A549 (cell line): ENCODE results near the gene ADARB1.

Source experiments
- MYC ChIP-seq: IDR thresholded peaks from 2 replicates; pipeline ENCODE4 v1.6.1; 2012; ENCODE audit warnings: mild to moderate bottlenecking, inconsistent platforms, low read length, improper control_type of control experiment, borderline replicate concordance
- RAD21 ChIP-seq, 2 experiments: fragments of >200 bp in 1 of 2; sonication (Bioruptor Twin) in 1 of 2; formaldehyde crosslinking in 1 of 2; IDR thresholded peaks in 1 of 2; conservative IDR thresholded peaks in 1 of 2; 2 replicates in 1 of 2; 3 replicates in 1 of 2; pipeline ENCODE4 v1.6.1; 2012 to 2018; ENCODE audit warnings: inconsistent platforms in 1 of 2
- REST ChIP-seq: fragments of 200-600 bp; sonication (generic); IDR thresholded peaks from 2 replicates; pipeline ENCODE4 v1.6.1; 2016; ENCODE audit warnings: antibody characterized with exemption, mild to moderate bottlenecking, moderate library complexity
- RFX5 ChIP-seq: fragments of 450-650 bp; IDR thresholded peaks from 2 replicates; pipeline ENCODE4 v1.7.1; 2014; ENCODE audit warnings: antibody characterized with exemption, mild to moderate bottlenecking, moderate library complexity
- TF ChIP-seq, protein P1 (sequence below): fragments of >200 bp; sonication (Bioruptor Twin); formaldehyde crosslinking; IDR thresholded peaks from 3 replicates; pipeline ENCODE4 v1.5.1; 2016

DNA sequence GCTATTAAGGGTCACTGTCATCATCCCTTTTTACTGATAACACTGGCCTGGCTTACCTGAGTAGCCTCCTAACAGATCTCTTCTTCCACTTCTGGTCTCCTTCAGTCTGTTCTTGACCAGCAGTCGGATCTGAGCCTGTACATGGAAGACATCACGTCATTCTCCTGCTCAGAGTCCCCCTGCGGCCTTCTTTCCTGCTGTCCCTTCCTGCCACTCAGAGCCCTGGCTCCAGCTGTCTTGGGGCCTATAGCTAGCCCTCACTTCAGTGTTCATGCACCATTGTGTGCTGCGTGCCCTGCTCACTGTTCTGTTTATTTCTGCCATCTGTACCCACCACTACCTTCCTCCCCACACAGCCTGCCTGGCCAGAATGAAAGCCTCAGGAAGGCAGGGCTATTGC, 8.4 kb downstream of the ADARB1 start:
- TF ChIP-seq RFX5 (no peak), REST (no peak), MYC (no peak), RAD21 (conservative IDR thresholded peaks at IDR 0.05 in 1 of 2, IDR thresholded peaks at IDR 0.05 in 1 of 2) (no peak)
- TF ChIP-seq, protein P1, sequence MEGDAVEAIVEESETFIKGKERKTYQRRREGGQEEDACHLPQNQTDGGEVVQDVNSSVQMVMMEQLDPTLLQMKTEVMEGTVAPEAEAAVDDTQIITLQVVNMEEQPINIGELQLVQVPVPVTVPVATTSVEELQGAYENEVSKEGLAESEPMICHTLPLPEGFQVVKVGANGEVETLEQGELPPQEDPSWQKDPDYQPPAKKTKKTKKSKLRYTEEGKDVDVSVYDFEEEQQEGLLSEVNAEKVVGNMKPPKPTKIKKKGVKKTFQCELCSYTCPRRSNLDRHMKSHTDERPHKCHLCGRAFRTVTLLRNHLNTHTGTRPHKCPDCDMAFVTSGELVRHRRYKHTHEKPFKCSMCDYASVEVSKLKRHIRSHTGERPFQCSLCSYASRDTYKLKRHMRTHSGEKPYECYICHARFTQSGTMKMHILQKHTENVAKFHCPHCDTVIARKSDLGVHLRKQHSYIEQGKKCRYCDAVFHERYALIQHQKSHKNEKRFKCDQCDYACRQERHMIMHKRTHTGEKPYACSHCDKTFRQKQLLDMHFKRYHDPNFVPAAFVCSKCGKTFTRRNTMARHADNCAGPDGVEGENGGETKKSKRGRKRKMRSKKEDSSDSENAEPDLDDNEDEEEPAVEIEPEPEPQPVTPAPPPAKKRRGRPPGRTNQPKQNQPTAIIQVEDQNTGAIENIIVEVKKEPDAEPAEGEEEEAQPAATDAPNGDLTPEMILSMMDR = no peak
